Endothelial cell of umbilical vein (primary cell): ENCODE measurements around the gene GDPD3. TPM values are rescaled to one million over a fixed set of nuclear protein-coding genes. Genes with fewer than 3 reads are reported as not detected.

Experiments
- BruUV-seq: library from RNA; stranded (reverse); fragments of 400-500 nt; replicated peaks from 2 replicates; lab custom pipeline; 2021; lab: Mats Ljungman, UMichigan
- CTCF ChIA-PET: fragments of 300-600, 350-600 bp; sonication (Branson Sonifier 250); formaldehyde crosslinking; loops from one replicate; lab custom pipeline; 2021; ENCODE audit warnings: antibody characterized with exemption, inconsistent platforms; lab: Charles Lee
- POLR2A ChIA-PET: fragments of 300-600, 350-600 bp; sonication (Branson Sonifier 250); formaldehyde crosslinking; loops from one replicate; lab custom pipeline; 2021; ENCODE audit warnings: antibody characterized with exemption, inconsistent platforms; lab: Charles Lee
- DNase-seq: peaks from one replicate; pipeline ENCODE4 v3.0.0-alpha.2; 2011; ENCODE audit warnings: low read depth, low spot score
- FAIRE-seq: peaks from 2 replicates; lab custom pipeline; 2011; peaks lifted over from hg19 to GRCh38; lab: Jason Lieb, UNC
- H2AFZ ChIP-seq: 2 replicates; pipeline ENCODE4 v1.6.0; 2012; ENCODE audit warnings: low read depth, low read length, control low read depth, inconsistent platforms
- H3K27ac ChIP-seq: 2 replicates; pipeline ENCODE4 v1.5.1; 2011; ENCODE audit warnings: low read depth, mild to moderate bottlenecking, control low read depth, low read length, moderate library complexity; ENCODE audit not compliant: insufficient read depth
- H3K27me3 ChIP-seq, 2 experiments: 2 replicates each; pipeline versions ENCODE4 v1.6.0 to v1.6.1; 2011; ENCODE audit warnings: low read length in 2 of 2, mixed read lengths in 1 of 2; ENCODE audit not compliant: control insufficient read depth in 2 of 2, insufficient read depth in 2 of 2
- H3K36me3 ChIP-seq, 2 experiments: 2 replicates in 1 of 2; 3 replicates in 1 of 2; pipeline ENCODE4 v1.5.1; 2011; ENCODE audit warnings: low read length in 2 of 2, mild to moderate bottlenecking in 1 of 2, moderate library complexity in 1 of 2; ENCODE audit not compliant: control insufficient read depth in 2 of 2, insufficient read depth in 2 of 2; ENCODE audit errors: extremely low read depth in 1 of 2
- H3K4me1 ChIP-seq: 3 replicates; pipeline ENCODE4 v1.5.1; 2011; ENCODE audit warnings: mild to moderate bottlenecking, low read length; ENCODE audit not compliant: control insufficient read depth, insufficient read depth; ENCODE audit errors: extremely low read depth
- H3K4me2 ChIP-seq: 2 replicates; pipeline ENCODE4 v1.6.1; 2011; ENCODE audit warnings: low read length, control low read depth, mixed read lengths; ENCODE audit not compliant: insufficient read depth
- H3K4me3 ChIP-seq, 3 experiments: fragments of 200-600 bp in 1 of 3; sonication (generic), shearing (Covaris generic) in 1 of 3; replicated peaks in 1 of 3; 2 replicates each; pipeline ENCODE4 v1.5.1; 2011 to 2016; ENCODE audit warnings: control low read depth in 3 of 3, low read length in 3 of 3, mild to moderate bottlenecking in 2 of 3, inconsistent platforms in 1 of 3, low read depth in 1 of 3, moderate library complexity in 1 of 3; ENCODE audit not compliant: insufficient read depth in 1 of 3
- H3K79me2 ChIP-seq: 2 replicates; pipeline ENCODE4 v1.6.0; 2012; ENCODE audit warnings: low read length, inconsistent platforms; ENCODE audit not compliant: control insufficient read depth, insufficient read depth
- H3K9ac ChIP-seq: replicated peaks from 2 replicates; pipeline ENCODE3; 2011; ENCODE audit warnings: low read length, control low read depth; ENCODE audit not compliant: insufficient read depth; ENCODE audit errors: extremely low read depth
- H3K9me1 ChIP-seq: replicated peaks from 3 replicates; pipeline ENCODE4 v1.6.0; 2011; ENCODE audit warnings: mild to moderate bottlenecking, low read length; ENCODE audit not compliant: control insufficient read depth, insufficient read depth; ENCODE audit errors: extremely low read depth
- H3K9me3 ChIP-seq: replicated peaks from 2 replicates; pipeline ENCODE4 v1.5.1; 2012; ENCODE audit warnings: low read length, inconsistent platforms; ENCODE audit not compliant: control insufficient read depth, insufficient read depth
- H4K20me1 ChIP-seq: replicated peaks from 2 replicates; pipeline ENCODE3; 2011; ENCODE audit warnings: mild to moderate bottlenecking, low read length; ENCODE audit not compliant: control insufficient read depth, insufficient read depth; ENCODE audit errors: extremely low read depth
- CTCF ChIP-seq, 2 donors: IDR thresholded peaks; 1 replicate in 1 of 2; 2 replicates in 1 of 2; pipeline ENCODE4 v1.5.1; 2011; ENCODE audit warnings: low read length in 2 of 2, mild to moderate bottlenecking in 2 of 2, moderate library complexity in 2 of 2, control low read depth in 1 of 2, inconsistent platforms in 1 of 2, low read depth in 1 of 2; ENCODE audit not compliant: insufficient read depth in 1 of 2; ENCODE audit errors: extremely low read depth in 1 of 2
- EZH2 ChIP-seq: IDR thresholded peaks from 2 replicates; pipeline ENCODE4 v1.6.1; 2012; ENCODE audit warnings: borderline replicate concordance, low read depth, mild to moderate bottlenecking, moderate library complexity, low read length, inconsistent platforms; ENCODE audit not compliant: severe bottlenecking
- FOS ChIP-seq: IDR thresholded peaks from 2 replicates; pipeline ENCODE4 v1.6.1; 2011; ENCODE audit warnings: mild to moderate bottlenecking, low read length, moderate library complexity, borderline replicate concordance; ENCODE audit not compliant: insufficient read depth
- GATA2 ChIP-seq: IDR thresholded peaks from 2 replicates; pipeline ENCODE4 v1.7.0; 2011; ENCODE audit warnings: low read depth, mild to moderate bottlenecking, moderate library complexity, mixed read lengths, low read length; ENCODE audit not compliant: insufficient read length, insufficient read depth
- JUN ChIP-seq: IDR thresholded peaks from 2 replicates; pipeline ENCODE4 v1.6.1; 2011; ENCODE audit warnings: borderline replicate concordance, low read depth; ENCODE audit not compliant: insufficient read length, insufficient read depth
- MAX ChIP-seq: IDR thresholded peaks from 2 replicates; pipeline ENCODE4 v1.6.1; 2011; ENCODE audit not compliant: insufficient read depth, insufficient read length
- MYC ChIP-seq: IDR thresholded peaks from one replicate; pipeline ENCODE4 v1.6.1; 2011; ENCODE audit warnings: mild to moderate bottlenecking, low read depth, low read length
- POLR2A ChIP-seq: IDR thresholded peaks from 2 replicates; pipeline ENCODE4 v1.6.1; 2012; ENCODE audit warnings: low read depth, mild to moderate bottlenecking, control low read depth, low read length
- POLR2AphosphoS5 ChIP-seq: IDR thresholded peaks from 2 replicates; pipeline ENCODE4 v1.6.1; 2012; ENCODE audit warnings: low read depth, mild to moderate bottlenecking, control low read depth, low read length, moderate library complexity; ENCODE audit not compliant: insufficient read depth
- dilution Hi-C: fragments of 300-500 bp; cut with MboI; formaldehyde crosslinking; loops from one replicate; pipeline ENCODE4 v1.15.0; 2019; ENCODE audit warnings: low sequenced_read_pairs; ENCODE audit not compliant: extremely low pct_ligation_motif_present
- intact Hi-C: fragments of 100-400 bp; cut with micrococcal nuclease; formaldehyde crosslinking; loops from one replicate; pipeline ENCODE4 v1.10.0; 2022
- polyA plus RNA-seq, 4 experiments: library from polyadenylated mRNA; depleted of rRNA in 3 of 4; stranded (reverse) in 3 of 4; unstranded in 1 of 4; fragments of >200 nt; gene quantifications; 2 replicates each; pipeline versions ENCODE4 v1.2.1 to v1.2.3, GENCODE V29; 2011 to 2012; ENCODE audit warnings: missing spikeins in 1 of 4
- total RNA-seq: library from RNA; stranded (reverse); gene quantifications from 2 replicates; pipeline ENCODE4 v1.2.3, GENCODE V29; 2021

Gene GDPD3
- total and polyA plus RNA-seq, 2 donors (not counting 3 experiments of a cell fraction or from before 2014, with no cell fraction given): 8.0 to 18.6 TPM

GRCh38 chr16:30149250-30149930, 36.1 kb upstream of the GDPD3 start:
- no peak overlapping the region for H3K4me3 ChIP-seq
- H3K9me1 ChIP-seq: no peaks in the 10 kb centered on the region
- ChIA-PET CTCF (interaction anchor here (0.5 kb wide), 1 partner anchor 8 kb away, joined by 5 read pairs; no protein-coding TSS in a partner anchor), POLR2A (no interaction called here)
- H4K20me1 ChIP-seq: no peaks in the 10 kb centered on the region
- H3K27me3 ChIP-seq: no peaks in the 10 kb centered on the region
- H3K9ac ChIP-seq: no peak overlapping the region
- no peak overlapping the region for H3K27ac ChIP-seq
- no peaks in the 10 kb centered on the region for H3K79me2 ChIP-seq
- no peak for DNase-seq
- BruUV-seq: no TSS peak
- H3K36me3 ChIP-seq: no peaks in the 10 kb centered on the region
- no peaks in the 10 kb centered on the region for H3K9me3 ChIP-seq
- no peaks in the 10 kb centered on the region for H3K4me1 ChIP-seq
- H2AFZ ChIP-seq: no peak overlapping the region
- TF ChIP-seq EZH2: no peak
- no peak for TF ChIP-seq GATA2
- no peak for TF ChIP-seq CTCF (IDR thresholded peaks at IDR 0.05; ENCODE audit: extremely low read depth in 1 of 2, insufficient read depth in 1 of 2, low read depth in 1 of 2, low read length in 2 of 2)
- no peak for TF ChIP-seq MAX
- no peak for TF ChIP-seq POLR2A
- TF ChIP-seq MYC: no peak
- no peak for TF ChIP-seq POLR2AphosphoS5
- no peak for TF ChIP-seq JUN
- TF ChIP-seq FOS: no peak
- H3K4me2 ChIP-seq: no peak overlapping the region
- FAIRE-seq: no peak
- intact Hi-C loops (no loop called here), dilution Hi-C loops (no loop called here)
